Liver (tissue), 9 donors: ENCODE results near the gene CSPG4. TPM values are rescaled to one million over a fixed set of nuclear protein-coding genes. Genes with fewer than 3 reads are reported as not detected.
"Not testable (repeated sequence)": the region's sequence is repeated elsewhere in the genome, so short reads cannot be mapped to it uniquely, and the experiment has no call there.

Experiments
- DNase-seq: peaks from one replicate; pipeline ENCODE4 v3.0.0-alpha.2; 2017; ENCODE audit warnings: low spot score
- H3K27ac ChIP-seq, 2 donors: one replicate each; pipeline ENCODE4 v1.7.0; 2013; ENCODE audit warnings: inconsistent platforms in 2 of 2, low read length in 2 of 2, control low read depth in 1 of 2, low read depth in 1 of 2, mild to moderate bottlenecking in 1 of 2
- H3K27me3 ChIP-seq, 4 donors: one replicate each; pipeline versions ENCODE4 v1.6.1 to v1.7.0; 2013; ENCODE audit warnings: low read length in 3 of 4, inconsistent platforms in 1 of 4, mild to moderate bottlenecking in 1 of 4, moderate library complexity in 1 of 4; ENCODE audit not compliant: control insufficient read depth in 4 of 4, insufficient read depth in 4 of 4
- H3K36me3 ChIP-seq, 4 donors: one replicate each; pipeline versions ENCODE4 v1.6.1 to v1.7.0; 2013; ENCODE audit warnings: low read length in 3 of 4, mild to moderate bottlenecking in 3 of 4, low read depth in 1 of 4, moderate library complexity in 1 of 4; ENCODE audit not compliant: control insufficient read depth in 4 of 4, insufficient read depth in 3 of 4
- H3K4me1 ChIP-seq, 4 donors: one replicate each; pipeline versions ENCODE4 v1.6.1 to v1.7.0; 2013; ENCODE audit warnings: low read length in 3 of 4, mild to moderate bottlenecking in 3 of 4, moderate library complexity in 1 of 4; ENCODE audit not compliant: control insufficient read depth in 4 of 4, insufficient read depth in 4 of 4
- H3K4me3 ChIP-seq, 3 donors: one replicate each; pipeline versions ENCODE4 v1.6.1 to v1.7.0; 2013; ENCODE audit warnings: low read length in 3 of 3, control low read depth in 1 of 3, low read depth in 1 of 3, mild to moderate bottlenecking in 1 of 3
- H3K9ac ChIP-seq, 2 donors: one replicate each; pipeline ENCODE4 v1.7.0; 2013; ENCODE audit warnings: low read length in 2 of 2, mild to moderate bottlenecking in 2 of 2, moderate library complexity in 2 of 2, control low read depth in 1 of 2, low read depth in 1 of 2
- H3K9me3 ChIP-seq, 4 donors: one replicate each; pipeline versions ENCODE4 v1.6.1 to v1.7.0; 2013; ENCODE audit warnings: low read length in 3 of 4; ENCODE audit not compliant: control insufficient read depth in 4 of 4
- ATF3 ChIP-seq: IDR thresholded peaks from 2 replicates; pipeline ENCODE4 v1.6.1; 2016; ENCODE audit warnings: antibody characterized with exemption
- EGR1 ChIP-seq, 2 donors: IDR thresholded peaks; 2 replicates each; pipeline ENCODE4 v1.6.1; 2016 to 2018; ENCODE audit warnings: antibody characterized with exemption in 2 of 2, low read depth in 2 of 2
- FOXA1 ChIP-seq: IDR thresholded peaks from 2 replicates; pipeline ENCODE4 v1.6.1; 2016; ENCODE audit warnings: antibody characterized with exemption
- FOXA2 ChIP-seq: IDR thresholded peaks from 2 replicates; pipeline ENCODE4 v1.6.1; 2016; ENCODE audit warnings: antibody characterized with exemption
- GABPA ChIP-seq, 2 donors: IDR thresholded peaks in 1 of 2; conservative IDR thresholded peaks in 1 of 2; 2 replicates each; pipeline ENCODE4 v1.6.1; 2016; ENCODE audit warnings: antibody characterized with exemption in 2 of 2, mild to moderate bottlenecking in 1 of 2, moderate library complexity in 1 of 2
- HNF4A ChIP-seq, 2 donors: conservative IDR thresholded peaks; 2 replicates each; pipeline ENCODE4 v1.6.1; 2016; ENCODE audit warnings: antibody characterized with exemption in 2 of 2, mild to moderate bottlenecking in 2 of 2
- HNF4G ChIP-seq: IDR thresholded peaks from 2 replicates; pipeline ENCODE4 v1.6.1; 2016; ENCODE audit warnings: antibody characterized with exemption
- JUND ChIP-seq, 2 donors: IDR thresholded peaks; 2 replicates each; pipeline ENCODE4 v1.6.1; 2016; ENCODE audit warnings: antibody characterized with exemption in 2 of 2
- MAX ChIP-seq: IDR thresholded peaks from 2 replicates; pipeline ENCODE4 v1.6.1; 2016; ENCODE audit warnings: antibody characterized with exemption
- NR2F2 ChIP-seq: IDR thresholded peaks from 2 replicates; pipeline ENCODE4 v1.6.1; 2016; ENCODE audit warnings: antibody characterized with exemption
- RAD21 ChIP-seq, 2 donors: IDR thresholded peaks; 2 replicates each; pipeline ENCODE4 v1.6.1; 2016; ENCODE audit warnings: antibody characterized with exemption in 2 of 2, mild to moderate bottlenecking in 2 of 2
- REST ChIP-seq: IDR thresholded peaks from 2 replicates; pipeline ENCODE4 v1.6.1; 2016; ENCODE audit warnings: antibody characterized with exemption, mild to moderate bottlenecking
- RXRA ChIP-seq, 2 donors: IDR thresholded peaks; 2 replicates each; pipeline ENCODE4 v1.6.1; 2017 to 2018; ENCODE audit warnings: antibody characterized with exemption in 2 of 2, mild to moderate bottlenecking in 1 of 2
- SP1 ChIP-seq: IDR thresholded peaks from 2 replicates; pipeline ENCODE4 v1.6.1; 2018; ENCODE audit warnings: antibody characterized with exemption, mild to moderate bottlenecking
- TAF1 ChIP-seq: conservative IDR thresholded peaks from 2 replicates; pipeline ENCODE4 v1.6.1; 2016; ENCODE audit warnings: antibody characterized with exemption, mild to moderate bottlenecking
- YY1 ChIP-seq: IDR thresholded peaks from 2 replicates; pipeline ENCODE4 v1.6.1; 2016; ENCODE audit warnings: antibody characterized with exemption, mild to moderate bottlenecking
- WGBS: extraction: QIAGEN DNeasy Blood & Tissue Kit; methylation state at CpG from one replicate; pipeline ENCODE4 v1.1.7; 2013; 5-methylcytosine and 5-hydroxymethylcytosine counted together
- polyA plus RNA-seq, 2 donors: library from polyadenylated mRNA; stranded (reverse) in 1 of 2; unstranded in 1 of 2; fragments of 200-250 nt in 1 of 2; fragments of >200 nt in 1 of 2; fragmentation: Nextera tagmentation in 1 of 2; extraction: Ambion mirVana in 1 of 2; gene quantifications; one replicate each; pipeline versions ENCODE4 v1.2.1 to v1.2.3, GENCODE V29; 2013 to 2015
- total RNA-seq, 2 donors: library from RNA; depleted of rRNA; stranded (reverse); fragments of >200 nt; gene quantifications; one replicate each; pipeline ENCODE4 v1.2.3, GENCODE V29; 2014
- TF ChIP-seq, protein P1 (sequence below): fragments of 150-350 bp; IDR thresholded peaks from 2 replicates; pipeline ENCODE4 v1.5.1; 2017; ENCODE audit warnings: improper control_type of control experiment, low read depth, low read length; ENCODE audit not compliant: missing input control
- donor health status: healthy.
- donor health status: healthy.
- donor health status: healthy.
- donor health status: healthy.
- donor health status: healthy.

The CSPG4 gene
- total and polyA plus RNA-seq, 4 donors = 0.07 to 1.5 (median 0.76) TPM

DNA sequence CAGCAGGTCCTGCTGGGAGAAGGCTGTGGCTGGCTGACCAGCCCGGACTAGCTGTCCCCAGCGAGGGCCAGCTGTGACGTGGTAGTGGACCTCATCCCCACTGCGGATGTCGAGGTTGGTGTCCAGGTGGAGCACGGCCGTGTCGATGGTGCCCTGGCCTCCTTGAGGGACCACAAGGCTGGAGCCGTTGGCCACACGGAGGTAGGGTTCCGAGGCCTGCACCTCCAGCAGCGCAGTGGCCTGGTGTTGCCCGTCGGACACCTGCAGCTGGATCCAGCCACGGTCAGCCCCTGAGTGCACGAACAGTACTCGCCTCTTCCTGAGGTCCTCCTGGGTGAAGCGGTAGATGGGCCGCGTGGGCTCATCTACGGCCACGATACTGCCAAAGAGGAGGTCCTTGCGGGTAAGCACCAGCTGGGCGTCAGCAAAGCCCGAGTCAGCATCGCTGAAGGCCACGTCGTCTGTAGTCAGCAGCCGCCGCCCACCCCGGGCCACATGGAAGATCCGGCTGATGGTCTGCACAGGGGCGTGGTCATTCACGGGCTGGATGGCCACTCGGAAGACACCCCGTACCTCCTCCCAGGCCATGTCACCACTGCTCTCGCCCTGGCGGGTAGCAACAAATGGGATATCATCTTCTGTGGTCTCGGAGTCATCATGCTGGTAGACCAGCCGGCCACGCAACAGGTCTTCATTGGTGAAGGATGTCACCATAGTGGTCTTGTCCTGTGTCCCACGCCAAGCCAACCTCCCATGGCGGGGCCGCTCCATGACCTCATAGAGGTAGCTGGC, 25.0 kb downstream of the CSPG4 start:
- no peaks in the 10 kb centered on the region for H3K9me3 ChIP-seq
- 94% methylated on average over 44 of the region's 44 CpGs for WGBS
- no peak overlapping the region for H3K9ac ChIP-seq
- no peak overlapping the region for H3K27ac ChIP-seq
- DNase-seq = no peak
- H3K36me3 ChIP-seq = no peaks in the 10 kb centered on the region
- no peak overlapping the region for H3K4me3 ChIP-seq
- H3K4me1 ChIP-seq = peaks cover 1 to 6% (median 4%) of the 10 kb centered on the region in 4 donors
- no peak for TF ChIP-seq FOXA1
- TF ChIP-seq REST = no peak
- no peak for TF ChIP-seq YY1
- no peak for TF ChIP-seq HNF4A (conservative IDR thresholded peaks at IDR 0.05)
- no peak for TF ChIP-seq EGR1 (IDR thresholded peaks at IDR 0.05; ENCODE audit: low read depth in 2 of 2)
- no peak for TF ChIP-seq SP1
- no peak for TF ChIP-seq RXRA (IDR thresholded peaks at IDR 0.05)
- no peak for TF ChIP-seq GABPA (IDR thresholded peaks at IDR 0.05 in 1 of 2, conservative IDR thresholded peaks at IDR 0.05 in 1 of 2)
- TF ChIP-seq FOXA2 = no peak
- TF ChIP-seq ATF3 = no peak
- TF ChIP-seq JUND (IDR thresholded peaks at IDR 0.05) = no peak
- TF ChIP-seq NR2F2 = no peak
- TF ChIP-seq HNF4G = no peak
- TF ChIP-seq, protein P1, sequence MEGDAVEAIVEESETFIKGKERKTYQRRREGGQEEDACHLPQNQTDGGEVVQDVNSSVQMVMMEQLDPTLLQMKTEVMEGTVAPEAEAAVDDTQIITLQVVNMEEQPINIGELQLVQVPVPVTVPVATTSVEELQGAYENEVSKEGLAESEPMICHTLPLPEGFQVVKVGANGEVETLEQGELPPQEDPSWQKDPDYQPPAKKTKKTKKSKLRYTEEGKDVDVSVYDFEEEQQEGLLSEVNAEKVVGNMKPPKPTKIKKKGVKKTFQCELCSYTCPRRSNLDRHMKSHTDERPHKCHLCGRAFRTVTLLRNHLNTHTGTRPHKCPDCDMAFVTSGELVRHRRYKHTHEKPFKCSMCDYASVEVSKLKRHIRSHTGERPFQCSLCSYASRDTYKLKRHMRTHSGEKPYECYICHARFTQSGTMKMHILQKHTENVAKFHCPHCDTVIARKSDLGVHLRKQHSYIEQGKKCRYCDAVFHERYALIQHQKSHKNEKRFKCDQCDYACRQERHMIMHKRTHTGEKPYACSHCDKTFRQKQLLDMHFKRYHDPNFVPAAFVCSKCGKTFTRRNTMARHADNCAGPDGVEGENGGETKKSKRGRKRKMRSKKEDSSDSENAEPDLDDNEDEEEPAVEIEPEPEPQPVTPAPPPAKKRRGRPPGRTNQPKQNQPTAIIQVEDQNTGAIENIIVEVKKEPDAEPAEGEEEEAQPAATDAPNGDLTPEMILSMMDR = no peak
- no peak for TF ChIP-seq TAF1
- TF ChIP-seq MAX = no peak
- no peaks in the 10 kb centered on the region for H3K27me3 ChIP-seq

DNA sequence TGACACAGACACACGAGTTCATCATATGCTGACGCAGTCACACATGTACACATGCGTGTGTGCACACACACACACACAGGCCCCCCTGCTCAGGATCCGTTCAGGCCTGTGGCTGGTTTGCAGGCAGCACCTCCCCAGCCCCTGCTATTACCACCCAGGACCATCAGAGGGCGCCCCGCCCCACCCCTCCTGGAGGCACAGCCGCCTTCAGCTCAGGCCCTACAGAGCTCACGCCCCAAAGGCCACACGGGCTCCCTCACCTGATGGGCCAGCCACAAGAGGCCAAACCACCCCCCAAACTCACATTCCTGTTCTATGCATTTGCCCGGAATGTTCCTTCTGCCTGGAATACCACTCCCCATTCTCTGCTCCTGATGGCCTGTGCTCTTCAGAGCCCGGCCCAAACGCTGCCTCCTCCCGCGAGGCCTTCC, 26.4 kb downstream of the CSPG4 start:
- H3K4me3 ChIP-seq, H3K27me3 ChIP-seq, H3K9me3 ChIP-seq, H3K27ac ChIP-seq, H3K36me3 ChIP-seq, H3K9ac ChIP-seq: not testable (repeated sequence)
- DNase-seq = peak; percentile 85
- peaks cover 4 to 12% (median 8%) of the 10 kb centered on the region in 4 donors for H3K4me1 ChIP-seq
- TF ChIP-seq RAD21 (IDR thresholded peaks at IDR 0.05) = peak; percentile 77 to 85
- TF ChIP-seq, protein P1 = peak; percentile 62
- WGBS = 34% methylated on average over 14 of the region's 14 CpGs
